H9 (cell line): ENCODE data around the gene ZNF512B. TPM values are rescaled to one million over a fixed set of nuclear protein-coding genes. Genes with fewer than 3 reads are reported as not detected.
A peak's percentile ranks its signal among the peaks of the same experiment; 100 is the strongest.

Experiments used
- DNase-seq: peaks from one replicate; pipeline ENCODE4 v3.0.0-alpha.2; 2017
- H2AFZ ChIP-seq: one replicate; pipeline ENCODE4 v1.6.1; 2013; ENCODE audit warnings: mild to moderate bottlenecking, low read length, control low read depth, moderate library complexity
- H2AK5ac ChIP-seq: 2 replicates; pipeline ENCODE4 v1.6.1; 2013; ENCODE audit warnings: low read length, control low read depth, mixed read lengths; ENCODE audit not compliant: insufficient read length
- H2BK120ac ChIP-seq: one replicate; pipeline ENCODE4 v1.6.1; 2013; ENCODE audit warnings: low read depth, mild to moderate bottlenecking, low read length, control low read depth, inconsistent platforms; ENCODE audit not compliant: poor library complexity, severe bottlenecking
- H2BK12ac ChIP-seq: 2 replicates; pipeline ENCODE4 v1.6.1; 2013; ENCODE audit warnings: low read length, control low read depth, mixed read lengths, low read depth; ENCODE audit not compliant: insufficient read length
- H2BK15ac ChIP-seq: 2 replicates; pipeline ENCODE4 v1.6.1; 2013; ENCODE audit warnings: low read depth, low read length, control low read depth
- H2BK20ac ChIP-seq: one replicate; pipeline ENCODE4 v1.6.1; 2013; ENCODE audit warnings: low read depth, mild to moderate bottlenecking, low read length, control low read depth, inconsistent platforms; ENCODE audit not compliant: poor library complexity, severe bottlenecking
- H2BK5ac ChIP-seq: 2 replicates; pipeline ENCODE4 v1.6.1; 2013; ENCODE audit warnings: low read length, control low read depth, mixed read lengths; ENCODE audit not compliant: insufficient read length
- H3K14ac ChIP-seq: 2 replicates; pipeline ENCODE4 v1.6.1; 2013; ENCODE audit warnings: low read length, control low read depth; ENCODE audit not compliant: insufficient read depth
- H3K18ac ChIP-seq: 2 replicates; pipeline ENCODE4 v1.6.1; 2013; ENCODE audit warnings: low read depth, mild to moderate bottlenecking, mixed read lengths, low read length, control low read depth; ENCODE audit not compliant: insufficient read length
- H3K23ac ChIP-seq: 2 replicates; pipeline ENCODE4 v1.6.1; 2013; ENCODE audit warnings: low read length, control low read depth, mixed read lengths, low read depth; ENCODE audit not compliant: insufficient read length
- H3K23me2 ChIP-seq: 2 replicates; pipeline ENCODE4 v1.6.1; 2013; ENCODE audit warnings: low read depth, mild to moderate bottlenecking, mixed read lengths, low read length, control low read depth; ENCODE audit not compliant: insufficient read length, poor library complexity, severe bottlenecking
- H3K27ac ChIP-seq: 2 replicates; pipeline ENCODE4 v1.5.1; 2013; ENCODE audit warnings: low read length, control low read depth, mixed read lengths, low read depth; ENCODE audit not compliant: insufficient read length
- H3K27me3 ChIP-seq: 2 replicates; pipeline ENCODE4 v1.6.1; 2013; ENCODE audit warnings: low read length, control low read depth, inconsistent platforms; ENCODE audit not compliant: insufficient read depth
- H3K4ac ChIP-seq: 2 replicates; pipeline ENCODE4 v1.6.1; 2013; ENCODE audit warnings: low read depth, mild to moderate bottlenecking, control low read depth, inconsistent platforms, low read length, moderate library complexity
- H3K4me1 ChIP-seq: 2 replicates; pipeline ENCODE4 v1.6.1; 2013; ENCODE audit warnings: low read length, control low read depth, inconsistent platforms; ENCODE audit not compliant: insufficient read depth
- H3K4me2 ChIP-seq: 2 replicates; pipeline ENCODE4 v1.6.1; 2013; ENCODE audit warnings: low read length, control low read depth, mixed read lengths; ENCODE audit not compliant: insufficient read length, insufficient read depth
- H3K56ac ChIP-seq: 2 replicates; pipeline ENCODE4 v1.6.1; 2013; ENCODE audit warnings: low read depth, mild to moderate bottlenecking, mixed read lengths, low read length, control low read depth; ENCODE audit not compliant: insufficient read length
- H3K79me1 ChIP-seq: 2 replicates; pipeline ENCODE4 v1.6.1; 2013; ENCODE audit warnings: low read depth, mild to moderate bottlenecking, moderate library complexity, low read length, control low read depth, inconsistent platforms; ENCODE audit not compliant: insufficient read depth, poor library complexity, severe bottlenecking
- H3K79me2 ChIP-seq: 2 replicates; pipeline ENCODE4 v1.6.1; 2013; ENCODE audit warnings: low read length, control low read depth, inconsistent platforms; ENCODE audit not compliant: insufficient read depth
- H3K9ac ChIP-seq: 2 replicates; pipeline ENCODE4 v1.6.1; 2013; ENCODE audit warnings: low read length, control low read depth, mixed read lengths; ENCODE audit not compliant: insufficient read length; ENCODE audit errors: extremely low read depth
- H3K9me3 ChIP-seq: one replicate; pipeline ENCODE4 v1.6.1; 2013; ENCODE audit warnings: low read depth, low read length, inconsistent platforms; ENCODE audit not compliant: control insufficient read depth
- H3T11ph ChIP-seq: one replicate; pipeline ENCODE4 v1.6.1; 2013; ENCODE audit warnings: mild to moderate bottlenecking, low read length, control low read depth, inconsistent platforms
- H4K20me1 ChIP-seq: one replicate; pipeline ENCODE4 v1.6.1; 2013; ENCODE audit not compliant: control insufficient read depth, insufficient read length, insufficient read depth
- H4K5ac ChIP-seq: 2 replicates; pipeline ENCODE4 v1.6.1; 2013; ENCODE audit warnings: low read depth, mild to moderate bottlenecking, mixed read lengths, low read length, control low read depth; ENCODE audit not compliant: insufficient read length
- H4K8ac ChIP-seq: replicated peaks from 2 replicates; pipeline ENCODE4 v1.6.1; 2013; ENCODE audit warnings: low read length, control low read depth, mixed read lengths, low read depth; ENCODE audit not compliant: insufficient read length
- H4K91ac ChIP-seq: 2 replicates; pipeline ENCODE4 v1.6.1; 2013; ENCODE audit warnings: low read depth, mild to moderate bottlenecking, moderate library complexity, mixed read lengths, low read length, control low read depth; ENCODE audit not compliant: insufficient read length
- H3K27ac Mint-ChIP-seq, 3 experiments: 2 replicates in 2 of 3; 3 replicates in 1 of 3; pipeline ENCODE4 v1.8.0; 2020 to 2021; ENCODE audit warnings: mixed read lengths in 3 of 3, mild to moderate bottlenecking in 1 of 3, moderate library complexity in 1 of 3
- H3K27me3 Mint-ChIP-seq: 2 replicates; pipeline ENCODE4 v1.8.0; 2021; ENCODE audit warnings: low read depth, mild to moderate bottlenecking, moderate library complexity, mixed read lengths
- H3K36me3 Mint-ChIP-seq, 3 experiments: 2 replicates in 2 of 3; 3 replicates in 1 of 3; pipeline ENCODE4 v1.8.0; 2020 to 2021; ENCODE audit warnings: low read depth in 3 of 3, mixed read lengths in 3 of 3; ENCODE audit not compliant: insufficient read depth in 1 of 3
- H3K4me1 Mint-ChIP-seq, 2 experiments: 2 replicates each; pipeline ENCODE4 v1.8.0; 2020; ENCODE audit warnings: mixed read lengths in 2 of 2
- H3K4me3 Mint-ChIP-seq, 2 experiments: 2 replicates in 1 of 2; 3 replicates in 1 of 2; pipeline ENCODE4 v1.8.0; 2020 to 2021; ENCODE audit warnings: mild to moderate bottlenecking in 2 of 2, mixed read lengths in 2 of 2, moderate library complexity in 1 of 2
- H3K9me3 Mint-ChIP-seq, 2 experiments: 2 replicates in 1 of 2; 3 replicates in 1 of 2; pipeline ENCODE4 v1.8.0; 2020; ENCODE audit warnings: mild to moderate bottlenecking in 2 of 2, mixed read lengths in 2 of 2, moderate library complexity in 1 of 2
- CTCF ChIP-seq: fragments of 200-600 bp; sonication (generic); conservative IDR thresholded peaks from 3 replicates; pipeline ENCODE4 v1.8.0; 2021; ENCODE audit warnings: antibody characterized with exemption, mild to moderate bottlenecking
- WGBS: extraction: QIAGEN DNeasy Blood & Tissue Kit; methylation state at CpG from one replicate; pipeline ENCODE4 v1.1.7; 2013; ENCODE audit warnings: missing lambda C conversion rate, low lambda C conversion rate, mixed read lengths; ENCODE audit not compliant: insufficient read length; ENCODE audit errors: extremely low coverage; 5-methylcytosine and 5-hydroxymethylcytosine counted together
- total RNA-seq: library from RNA; stranded (reverse); gene quantifications from 2 replicates; pipeline ENCODE4 v1.2.1, GENCODE V29; 2021

The ZNF512B gene
- total RNA-seq, 1 experiment from 2014 or later = 46.0 TPM

- Histone ChIP-seq H3K27ac (no peak overlapping the region), H3K4ac (no peak overlapping the region), H3K14ac (no peak overlapping the region), H3K9me3 (no peaks in the 10 kb centered on the region), H3K9ac (no peak overlapping the region), H3K56ac (no peak overlapping the region), H3K4me1 (peaks cover 3% of the 10 kb centered on the region; the same call in 1 of the 2 replicates), H3K79me1 (peaks cover 10% of the 10 kb centered on the region), H3K4me2 (no peak overlapping the region), H2AK5ac (no peak overlapping the region), H3K27me3 (no peaks in the 10 kb centered on the region), H2BK5ac (no peak overlapping the region), H3K23ac (no peak overlapping the region), H2BK20ac (no peak overlapping the region), H3K18ac (no peak overlapping the region), H3K23me2 (peaks cover 16% of the 10 kb centered on the region), H2AFZ (no peak overlapping the region), H3T11ph (no peak overlapping the region), H2BK12ac (no peak overlapping the region), H4K20me1 (no peaks in the 10 kb centered on the region), H3K79me2 (peaks cover 4% of the 10 kb centered on the region; the same call in 1 of the 2 replicates), H4K5ac (no peak overlapping the region), H4K8ac (no peak overlapping the region), H2BK120ac (no peak overlapping the region), H2BK15ac (no peak overlapping the region), H4K91ac (no peak overlapping the region)
- peak overlapping the region in 1 of 3 experiments; percentile 26; a peak in 1 of 7 replicates for H3K27ac Mint-ChIP-seq
- 0 out of 2 replicates have a peak, but pooled peaks cover 1% of the 10 kb centered on the region for H3K27me3 Mint-ChIP-seq
- H3K4me1 Mint-ChIP-seq = peaks cover 26 to 27% of the 10 kb centered on the region in 2 experiments
- H3K9me3 Mint-ChIP-seq = no peaks in the 10 kb centered on the region
- TF ChIP-seq CTCF = no peak
- WGBS = no CpG with 5 or more reads among the region's 14 CpGs
- peak overlapping the region; percentile 67 to 93; a peak in 3 of 5 replicates for H3K4me3 Mint-ChIP-seq
- H3K36me3 Mint-ChIP-seq = peaks cover 22 to 52% (median 45%) of the 10 kb centered on the region in 3 experiments
- DNase-seq = no peak
Measured at GRCh38 chr20:63982937-63983336, 13.2 kb upstream of the ZNF512B start.
